ENCODE measurements around the gene VMAC.

The VMAC gene

GRCh38 chr19:5933391-5934068 is 28.9 kb downstream of the VMAC start:
- Histone ChIP-seq H3K79me2 (peaks cover 21% of the 10 kb centered on the region), H3K27ac (no peak overlapping the region), H3K4me3 (ENCODE audit: low read depth, low read length) (no peak overlapping the region), H3K36me3 (ENCODE audit: control insufficient read depth, insufficient read depth, low read length) (no peaks in the 10 kb centered on the region), H3K4me2 (ENCODE audit: low read length) (no peak overlapping the region), H3K9ac (no peak overlapping the region), H3K9me3 (ENCODE audit: control insufficient read depth, low read length) (no peaks in the 10 kb centered on the region), H3K27me3 (ENCODE audit: control insufficient read depth, insufficient read depth, low read length) (no peaks in the 10 kb centered on the region), H3K4me1 (no peaks in the 10 kb centered on the region), H2AFZ (no peak overlapping the region)
- TF ChIP-seq CTCF (IDR thresholded peaks at IDR 0.05) = no peak

- no peaks in the 10 kb centered on the region for H3K4me1 ChIP-seq
- H2AFZ ChIP-seq = no peak overlapping the region
- H3K79me2 ChIP-seq = peaks cover 24% of the 10 kb centered on the region
- H3K36me3 ChIP-seq (ENCODE audit: control insufficient read depth, insufficient read depth, low read length) = no peaks in the 10 kb centered on the region
- H3K4me2 ChIP-seq (ENCODE audit: low read length) = no peak overlapping the region
- no peak overlapping the region for H3K4me3 ChIP-seq (ENCODE audit: low read depth, low read length)
- no peak for TF ChIP-seq CTCF (IDR thresholded peaks at IDR 0.05)
- H3K9ac ChIP-seq = no peak overlapping the region
- no peak overlapping the region for H3K27ac ChIP-seq
- H3K9me3 ChIP-seq (ENCODE audit: control insufficient read depth, low read length) = no peaks in the 10 kb centered on the region
- no peaks in the 10 kb centered on the region for H3K27me3 ChIP-seq (ENCODE audit: control insufficient read depth, insufficient read depth, low read length)
Observed at GRCh38 chr19:5934069-5934401, 29.4 kb downstream of the VMAC start.

DNA sequence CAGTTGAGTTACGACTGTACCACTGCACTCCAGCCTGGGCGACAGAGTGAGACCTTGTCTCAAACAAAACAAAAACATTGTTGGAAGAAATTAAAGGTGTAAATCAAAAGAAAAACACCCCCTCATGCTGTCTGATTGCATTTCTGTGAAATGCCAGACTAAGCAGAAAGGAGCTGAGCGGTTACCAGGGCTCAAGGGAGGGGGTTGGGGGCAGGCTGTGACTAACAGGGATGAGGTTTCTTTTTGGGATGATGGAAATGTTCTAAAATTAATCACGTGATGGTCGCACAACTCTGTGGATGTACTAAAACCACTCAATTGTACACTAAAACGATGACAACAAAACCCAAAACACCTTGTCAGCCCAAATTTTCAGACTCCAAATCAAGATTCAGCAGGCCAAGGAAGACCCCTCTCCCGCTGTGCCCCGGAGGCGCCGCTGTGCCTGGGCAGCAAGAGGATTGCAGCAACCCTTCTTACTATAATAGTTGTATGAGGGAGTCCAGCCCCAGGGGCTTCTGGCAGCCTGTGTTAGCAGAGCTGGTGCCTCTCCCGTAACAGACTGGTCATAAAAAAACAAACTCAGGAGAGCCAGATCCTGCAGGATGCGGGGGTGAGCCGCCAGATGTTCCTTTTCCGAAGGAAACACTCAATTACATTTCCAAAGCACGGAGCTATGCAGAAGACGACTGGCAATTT is 30.3 kb downstream of the VMAC start:
- no peak overlapping the region for H3K9ac ChIP-seq
- H3K27ac ChIP-seq = no peak overlapping the region
- no peak for TF ChIP-seq CTCF (IDR thresholded peaks at IDR 0.05)
- no peaks in the 10 kb centered on the region for H3K27me3 ChIP-seq (ENCODE audit: control insufficient read depth, insufficient read depth, low read length)
- no peak overlapping the region for H3K4me2 ChIP-seq (ENCODE audit: low read length)
- H3K9me3 ChIP-seq (ENCODE audit: control insufficient read depth, low read length) = no peaks in the 10 kb centered on the region
- H3K4me1 ChIP-seq = no peaks in the 10 kb centered on the region
- no peak overlapping the region for H3K4me3 ChIP-seq (ENCODE audit: low read depth, low read length)
- no peaks in the 10 kb centered on the region for H3K36me3 ChIP-seq (ENCODE audit: control insufficient read depth, insufficient read depth, low read length)
- H2AFZ ChIP-seq = no peak overlapping the region
- H3K79me2 ChIP-seq = peaks cover 29% of the 10 kb centered on the region

GRCh38 chr19:5935473-5936291 is 31.0 kb downstream of the VMAC start:
- no peaks in the 10 kb centered on the region for H3K4me1 ChIP-seq
- no peak overlapping the region for H2AFZ ChIP-seq
- H3K9ac ChIP-seq = no peak overlapping the region
- no peak overlapping the region for H3K4me2 ChIP-seq (ENCODE audit: low read length)
- H3K9me3 ChIP-seq (ENCODE audit: control insufficient read depth, low read length) = no peaks in the 10 kb centered on the region
- peaks cover 36% of the 10 kb centered on the region for H3K79me2 ChIP-seq
- H3K27me3 ChIP-seq (ENCODE audit: control insufficient read depth, insufficient read depth, low read length) = no peaks in the 10 kb centered on the region
- H3K4me3 ChIP-seq (ENCODE audit: low read depth, low read length) = no peak overlapping the region
- H3K36me3 ChIP-seq (ENCODE audit: control insufficient read depth, insufficient read depth, low read length) = no peaks in the 10 kb centered on the region
- TF ChIP-seq CTCF (IDR thresholded peaks at IDR 0.05) = no peak
- H3K27ac ChIP-seq = no peak overlapping the region
